ENCODE data around the gene ST3GAL3. TPM values are rescaled to one million over a fixed set of nuclear protein-coding genes. Genes with fewer than 3 reads are reported as not detected.

ST3GAL3 gene
- total RNA-seq, 1 donor from 2014 or later = 13.6 TPM

GRCh38 chr1:43898981-43899380, 191.6 kb downstream of the ST3GAL3 start:
- H3K27ac ChIP-seq = no peak overlapping the region
- Mint-ChIP-seq H3K27ac (no peak overlapping the region), H3K4me3 (no peak overlapping the region), H3K27me3 (ENCODE audit: insufficient read depth, low read depth) (peaks cover 2% of the 10 kb centered on the region), H3K9me3 (no peaks in the 10 kb centered on the region), H3K4me1 (no peaks in the 10 kb centered on the region), H3K36me3 (peaks cover 13% of the 10 kb centered on the region)
- H3K4me1 ChIP-seq = no peaks in the 10 kb centered on the region
- H3K79me2 ChIP-seq (ENCODE audit: low read depth) = no peaks in the 10 kb centered on the region
- no peaks in the 10 kb centered on the region for H4K20me1 ChIP-seq (ENCODE audit: low read depth)
- no peaks in the 10 kb centered on the region for H3K9me3 ChIP-seq (ENCODE audit: low read depth)
- no peak overlapping the region for H3K9ac ChIP-seq
- no peaks in the 10 kb centered on the region for H3F3A ChIP-seq (ENCODE audit: low read depth)
- TF ChIP-seq EZH2 (IDR thresholded peaks at IDR 0.05) = no peak
- no peak for TF ChIP-seq CTCF (IDR thresholded peaks at IDR 0.05)
- TF ChIP-seq EZH2phosphoT487 (IDR thresholded peaks at IDR 0.05) = no peak
- no peak overlapping the region for H3K4me3 ChIP-seq
- H3K4me2 ChIP-seq = no peak overlapping the region
- H2AFZ ChIP-seq (replicated peaks) = no peak overlapping the region
- H3K36me3 ChIP-seq = no peaks in the 10 kb centered on the region
- H3K27me3 ChIP-seq = no peaks in the 10 kb centered on the region
- no peak for DNase-seq (ENCODE audit: low spot score)

DNA sequence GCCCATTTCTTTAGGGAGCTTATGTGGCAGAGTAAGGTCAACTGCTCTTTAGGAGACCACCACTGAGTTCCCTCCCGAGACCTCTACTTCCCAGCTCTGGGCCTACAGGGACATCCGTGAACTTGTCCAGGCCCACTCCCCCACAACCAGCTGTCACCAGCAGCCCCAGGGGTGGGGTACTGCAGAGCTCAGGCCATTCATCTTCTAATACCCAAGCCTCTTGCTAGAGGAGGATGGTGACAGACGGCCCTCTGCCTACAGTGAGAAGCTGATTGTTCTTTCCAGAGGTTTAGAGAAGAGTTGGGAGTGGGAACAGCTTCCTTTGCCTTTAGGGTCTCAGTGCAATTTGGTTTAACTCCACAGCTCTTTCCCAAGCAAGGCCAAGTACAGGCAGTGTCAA, 193.1 kb downstream of the ST3GAL3 start:
- H3K9me3 Mint-ChIP-seq = no peaks in the 10 kb centered on the region
- H3K27me3 ChIP-seq = no peaks in the 10 kb centered on the region
- H2AFZ ChIP-seq (replicated peaks) = no peak overlapping the region
- no peak overlapping the region for H3K4me3 Mint-ChIP-seq
- no peaks in the 10 kb centered on the region for H3K4me1 Mint-ChIP-seq
- H3K9ac ChIP-seq = no peak overlapping the region
- H3K79me2 ChIP-seq (ENCODE audit: low read depth) = no peaks in the 10 kb centered on the region
- no peak overlapping the region for H3K4me3 ChIP-seq
- H3K4me2 ChIP-seq = no peak overlapping the region
- peaks cover 7% of the 10 kb centered on the region for H3K36me3 Mint-ChIP-seq
- no peak overlapping the region for H3K27ac Mint-ChIP-seq
- no peaks in the 10 kb centered on the region for H3F3A ChIP-seq (ENCODE audit: low read depth)
- no peak for TF ChIP-seq EZH2phosphoT487 (IDR thresholded peaks at IDR 0.05)
- TF ChIP-seq EZH2 (IDR thresholded peaks at IDR 0.05) = no peak
- no peak for TF ChIP-seq CTCF (IDR thresholded peaks at IDR 0.05)
- no peak overlapping the region for H3K27ac ChIP-seq
- no peaks in the 10 kb centered on the region for H3K36me3 ChIP-seq
- no peaks in the 10 kb centered on the region for H3K9me3 ChIP-seq (ENCODE audit: low read depth)
- DNase-seq (ENCODE audit: low spot score) = no peak
- no peaks in the 10 kb centered on the region for H4K20me1 ChIP-seq (ENCODE audit: low read depth)
- peaks cover 2% of the 10 kb centered on the region for H3K27me3 Mint-ChIP-seq (ENCODE audit: insufficient read depth, low read depth)
- no peaks in the 10 kb centered on the region for H3K4me1 ChIP-seq

- no peaks in the 10 kb centered on the region for H3F3A ChIP-seq (ENCODE audit: low read depth)
- no peak overlapping the region for H3K27ac ChIP-seq
- no peak overlapping the region for H3K4me3 Mint-ChIP-seq
- H3K27me3 Mint-ChIP-seq (ENCODE audit: insufficient read depth, low read depth) = peaks cover 7% of the 10 kb centered on the region
- no peak overlapping the region for H3K4me2 ChIP-seq
- TF ChIP-seq EZH2phosphoT487 (IDR thresholded peaks at IDR 0.05) = no peak
- no peak for TF ChIP-seq CTCF (IDR thresholded peaks at IDR 0.05)
- no peak for TF ChIP-seq EZH2 (IDR thresholded peaks at IDR 0.05)
- no peaks in the 10 kb centered on the region for H3K27me3 ChIP-seq
- no peaks in the 10 kb centered on the region for H4K20me1 ChIP-seq (ENCODE audit: low read depth)
- H3K36me3 Mint-ChIP-seq = peaks cover 7% of the 10 kb centered on the region
- no peak overlapping the region for H2AFZ ChIP-seq (replicated peaks)
- no peak overlapping the region for H3K4me3 ChIP-seq
- no peak overlapping the region for H3K9ac ChIP-seq
- DNase-seq (ENCODE audit: low spot score) = no peak
- no peaks in the 10 kb centered on the region for H3K4me1 ChIP-seq
- no peak overlapping the region for H3K27ac Mint-ChIP-seq
- H3K36me3 ChIP-seq = no peaks in the 10 kb centered on the region
- no peaks in the 10 kb centered on the region for H3K9me3 ChIP-seq (ENCODE audit: low read depth)
- no peaks in the 10 kb centered on the region for H3K9me3 Mint-ChIP-seq
- H3K4me1 Mint-ChIP-seq = no peaks in the 10 kb centered on the region
- no peaks in the 10 kb centered on the region for H3K79me2 ChIP-seq (ENCODE audit: low read depth)
Observed at GRCh38 chr1:43901196-43901961, 194.0 kb downstream of the ST3GAL3 start.
